ENCODE results near the gene NDFIP1. TPM values are rescaled to one million over a fixed set of nuclear protein-coding genes. Genes with fewer than 3 reads are reported as not detected.

The NDFIP1 gene
- total RNA-seq, 1 donor from 2014 or later, result 52.1 TPM

DNA sequence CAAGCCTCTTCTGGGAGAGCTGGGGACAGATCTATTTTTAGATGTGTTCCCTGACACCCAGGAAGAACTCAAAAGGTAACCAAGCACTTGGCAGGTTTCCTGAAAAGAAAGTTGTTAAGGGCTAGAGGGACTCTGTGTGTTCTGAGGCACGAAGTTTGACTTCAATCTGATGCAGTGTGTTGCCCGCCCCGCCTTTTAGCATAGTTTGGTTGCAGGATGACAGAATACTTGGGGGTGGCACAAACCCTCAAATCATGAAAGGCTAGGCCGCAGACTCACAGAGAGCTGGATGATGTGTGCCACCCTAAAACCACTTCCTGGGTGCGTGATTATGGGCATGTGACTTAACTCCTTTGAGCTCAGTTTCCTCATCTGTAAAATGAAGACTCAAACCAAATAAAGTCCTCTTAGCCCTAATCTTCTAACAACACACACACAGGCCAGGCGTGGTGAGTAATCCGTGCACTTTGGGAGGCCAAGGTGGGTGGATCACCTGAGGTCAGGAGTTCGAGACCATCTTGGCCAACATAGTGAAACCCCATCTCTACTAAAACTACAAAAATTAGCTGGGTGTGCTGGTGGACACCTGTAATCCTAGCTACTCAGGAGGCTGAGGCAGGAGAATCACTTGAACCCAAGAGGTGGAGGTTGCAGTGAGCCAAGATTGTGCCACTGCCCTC is 12.8 kb upstream of the NDFIP1 start:
- TF ChIP-seq, protein P1, sequence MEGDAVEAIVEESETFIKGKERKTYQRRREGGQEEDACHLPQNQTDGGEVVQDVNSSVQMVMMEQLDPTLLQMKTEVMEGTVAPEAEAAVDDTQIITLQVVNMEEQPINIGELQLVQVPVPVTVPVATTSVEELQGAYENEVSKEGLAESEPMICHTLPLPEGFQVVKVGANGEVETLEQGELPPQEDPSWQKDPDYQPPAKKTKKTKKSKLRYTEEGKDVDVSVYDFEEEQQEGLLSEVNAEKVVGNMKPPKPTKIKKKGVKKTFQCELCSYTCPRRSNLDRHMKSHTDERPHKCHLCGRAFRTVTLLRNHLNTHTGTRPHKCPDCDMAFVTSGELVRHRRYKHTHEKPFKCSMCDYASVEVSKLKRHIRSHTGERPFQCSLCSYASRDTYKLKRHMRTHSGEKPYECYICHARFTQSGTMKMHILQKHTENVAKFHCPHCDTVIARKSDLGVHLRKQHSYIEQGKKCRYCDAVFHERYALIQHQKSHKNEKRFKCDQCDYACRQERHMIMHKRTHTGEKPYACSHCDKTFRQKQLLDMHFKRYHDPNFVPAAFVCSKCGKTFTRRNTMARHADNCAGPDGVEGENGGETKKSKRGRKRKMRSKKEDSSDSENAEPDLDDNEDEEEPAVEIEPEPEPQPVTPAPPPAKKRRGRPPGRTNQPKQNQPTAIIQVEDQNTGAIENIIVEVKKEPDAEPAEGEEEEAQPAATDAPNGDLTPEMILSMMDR (IDR thresholded peaks at IDR 0.05; ENCODE audit: insufficient read depth, low read length, poor library complexity, severe bottlenecking), result no peak
- no peak overlapping the region for H3K4me3 ChIP-seq (ENCODE audit: low read depth, low read length)
- no peak for DNase-seq (ENCODE audit: low read depth)
- H3K36me3 ChIP-seq (ENCODE audit: control insufficient read depth, insufficient read depth, low read length), result no peaks in the 10 kb centered on the region
- H3K27me3 ChIP-seq (ENCODE audit: control insufficient read depth, insufficient read depth, low read length), result no peaks in the 10 kb centered on the region

DNA sequence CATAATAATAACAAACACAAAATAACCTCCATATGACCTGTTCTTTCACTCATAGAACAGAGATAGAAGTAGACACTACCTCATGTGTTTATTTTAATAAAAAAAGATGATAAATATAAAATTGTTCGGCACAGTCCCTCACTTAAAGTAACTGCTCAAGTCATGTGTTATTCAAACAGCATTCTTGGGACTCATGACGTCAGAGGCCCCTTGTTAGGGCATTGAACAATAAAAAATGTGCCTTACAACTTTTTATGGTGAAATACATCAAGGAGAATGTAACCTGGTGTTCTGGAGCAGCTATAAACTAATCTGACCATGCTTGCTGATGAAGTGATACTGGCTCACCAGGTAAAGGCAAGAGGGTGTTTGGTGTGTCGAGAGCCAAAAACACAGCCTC is 12.2 kb upstream of the NDFIP1 start:
- no peak for DNase-seq (ENCODE audit: low read depth)
- TF ChIP-seq, protein P1 (IDR thresholded peaks at IDR 0.05; ENCODE audit: insufficient read depth, low read length, poor library complexity, severe bottlenecking), result no peak
- H3K36me3 ChIP-seq (ENCODE audit: control insufficient read depth, insufficient read depth, low read length), result no peaks in the 10 kb centered on the region
- H3K27me3 ChIP-seq (ENCODE audit: control insufficient read depth, insufficient read depth, low read length), result no peaks in the 10 kb centered on the region
- H3K4me3 ChIP-seq (ENCODE audit: low read depth, low read length), result no peak overlapping the region

DNA sequence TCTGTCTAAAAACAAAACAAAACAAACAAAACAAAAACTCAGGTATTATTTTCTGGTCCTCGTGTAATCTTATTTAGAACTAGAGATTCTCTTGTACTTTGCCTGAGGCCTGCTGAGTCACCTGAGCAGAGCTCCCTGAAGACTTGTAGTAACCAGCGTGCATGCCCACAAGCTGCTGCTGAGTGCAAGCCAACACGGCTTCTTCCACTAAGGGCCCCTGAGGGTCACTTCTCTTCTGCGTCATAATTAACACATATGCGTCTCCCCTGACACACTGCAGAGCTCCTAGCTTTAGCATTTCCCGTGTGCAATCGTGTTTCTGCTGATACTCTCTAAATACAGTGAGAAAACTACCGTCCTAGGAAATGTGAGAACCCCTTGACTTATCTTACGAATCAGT is 10.9 kb upstream of the NDFIP1 start:
- TF ChIP-seq, protein P1 (IDR thresholded peaks at IDR 0.05; ENCODE audit: insufficient read depth, low read length, poor library complexity, severe bottlenecking), result no peak
- Histone ChIP-seq H3K4me3 (ENCODE audit: low read depth, low read length) (no peak overlapping the region), H3K27me3 (ENCODE audit: control insufficient read depth, insufficient read depth, low read length) (no peaks in the 10 kb centered on the region), H3K36me3 (ENCODE audit: control insufficient read depth, insufficient read depth, low read length) (no peaks in the 10 kb centered on the region)
- no peak for DNase-seq (ENCODE audit: low read depth)

DNA sequence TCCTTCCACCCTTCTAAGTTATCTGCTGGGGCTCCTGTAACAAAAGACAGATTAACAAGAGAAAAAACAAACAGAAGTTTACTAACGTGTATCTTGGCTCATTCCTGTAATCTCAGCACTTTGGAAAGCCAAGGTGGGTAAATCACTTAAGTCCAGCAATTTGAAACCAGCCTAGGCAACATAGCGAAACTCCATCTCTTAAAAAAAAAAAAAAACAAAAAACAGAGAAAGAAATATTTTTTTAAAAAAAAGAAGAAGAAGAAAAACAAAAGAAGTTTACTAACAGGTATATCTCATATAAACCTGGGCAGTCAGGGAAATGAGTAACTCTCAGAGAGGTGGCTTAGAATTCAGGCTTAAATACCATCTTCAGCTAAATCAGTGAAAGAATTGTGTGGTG is 10.3 kb upstream of the NDFIP1 start:
- H3K36me3 ChIP-seq (ENCODE audit: control insufficient read depth, insufficient read depth, low read length), result no peaks in the 10 kb centered on the region
- TF ChIP-seq, protein P1 (IDR thresholded peaks at IDR 0.05; ENCODE audit: insufficient read depth, low read length, poor library complexity, severe bottlenecking), result no peak
- H3K4me3 ChIP-seq (ENCODE audit: low read depth, low read length), result no peak overlapping the region
- no peak for DNase-seq (ENCODE audit: low read depth)
- no peaks in the 10 kb centered on the region for H3K27me3 ChIP-seq (ENCODE audit: control insufficient read depth, insufficient read depth, low read length)

DNA sequence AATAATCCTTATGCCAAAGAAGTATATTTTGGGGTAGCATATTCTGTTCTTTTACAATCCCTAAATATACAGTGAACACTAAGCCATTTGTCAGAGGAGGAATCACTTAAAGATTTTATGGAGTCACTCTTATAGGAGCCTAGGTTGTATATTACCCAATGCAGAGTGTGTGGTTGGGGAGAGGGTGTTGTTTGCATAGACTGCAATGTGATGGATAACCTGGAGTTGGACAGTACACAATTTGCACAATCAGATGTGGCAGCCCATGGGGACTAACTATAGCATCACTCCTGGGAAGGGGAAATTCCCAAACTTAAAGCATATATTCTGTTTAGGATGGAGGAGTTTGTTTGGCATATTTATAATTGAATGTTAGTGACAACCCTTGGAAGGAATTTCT is 9.6 kb upstream of the NDFIP1 start:
- TF ChIP-seq, protein P1 (IDR thresholded peaks at IDR 0.05; ENCODE audit: insufficient read depth, low read length, poor library complexity, severe bottlenecking), result no peak
- Histone ChIP-seq H3K4me3 (ENCODE audit: low read depth, low read length) (no peak overlapping the region), H3K27me3 (ENCODE audit: control insufficient read depth, insufficient read depth, low read length) (no peaks in the 10 kb centered on the region), H3K36me3 (ENCODE audit: control insufficient read depth, insufficient read depth, low read length) (no peaks in the 10 kb centered on the region)
- DNase-seq (ENCODE audit: low read depth), result no peak

DNA sequence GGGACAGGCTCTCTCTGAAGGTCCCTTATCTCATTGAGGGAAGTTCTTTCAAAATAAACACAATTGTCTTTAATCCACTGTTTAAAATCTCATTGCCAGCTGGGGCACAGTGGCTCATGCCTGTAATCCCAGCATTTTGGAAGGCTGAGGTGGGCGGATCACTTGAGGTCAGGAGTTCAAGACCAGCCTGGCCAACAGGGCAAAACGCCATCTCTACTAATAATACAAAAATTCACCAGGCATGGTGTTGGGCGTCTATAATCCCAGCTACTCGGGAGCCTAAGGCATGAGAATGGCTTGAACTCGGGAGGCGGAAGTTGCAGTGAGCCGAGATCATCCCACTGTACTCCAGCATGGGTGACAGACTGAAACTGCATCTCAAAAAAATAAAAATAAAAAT is 8.3 kb upstream of the NDFIP1 start:
- no peak for DNase-seq (ENCODE audit: low read depth)
- TF ChIP-seq, protein P1 (IDR thresholded peaks at IDR 0.05; ENCODE audit: insufficient read depth, low read length, poor library complexity, severe bottlenecking), result no peak
- H3K27me3 ChIP-seq (ENCODE audit: control insufficient read depth, insufficient read depth, low read length), result no peaks in the 10 kb centered on the region
- H3K36me3 ChIP-seq (ENCODE audit: control insufficient read depth, insufficient read depth, low read length), result no peaks in the 10 kb centered on the region
- no peak overlapping the region for H3K4me3 ChIP-seq (ENCODE audit: low read depth, low read length)

Data from kidney epithelial cell (primary cell).